Stimulated activated CD8-positive, alpha-beta memory T cell treated with anti-CD3 and anti-CD28 coated beads, Interleukin-12 subunit alpha, Interleukin-12 subunit beta, amount 100 ng/mL, for 1 hour (primary cell): ENCODE data around the gene SMARCA4.
"Not testable (repeated sequence)": the region's sequence is repeated elsewhere in the genome, so short reads cannot be mapped to it uniquely, and the experiment has no call there.

ENCODE experiments used
- DNase-seq: peaks from one replicate; pipeline ENCODE4 v3.0.0-alpha.2; 2020; ENCODE audit warnings: low read depth

Gene SMARCA4

GRCh38 chr19:11098861-11099260 is 138.0 kb downstream of the SMARCA4 start:
- no peak for DNase-seq

- DNase-seq: no peak
Observed at GRCh38 chr19:11100049-11100448, 139.2 kb downstream of the SMARCA4 start.

- DNase-seq: no peak
Observed at GRCh38 chr19:11101057-11101456, 140.2 kb downstream of the SMARCA4 start.

- no peak for DNase-seq
Observed at GRCh38 chr19:11102944-11103343, 142.1 kb downstream of the SMARCA4 start.

GRCh38 chr19:11103667-11104066 is 142.8 kb downstream of the SMARCA4 start:
- DNase-seq: not testable (repeated sequence)

- no peak for DNase-seq
Observed at GRCh38 chr19:11105014-11105636, 144.3 kb downstream of the SMARCA4 start.

- no peak for DNase-seq
Observed at GRCh38 chr19:11106477-11106876, 145.6 kb downstream of the SMARCA4 start.

GRCh38 chr19:11108746-11109145 is 147.9 kb downstream of the SMARCA4 start:
- no peak for DNase-seq

GRCh38 chr19:11111117-11111770 is 150.4 kb downstream of the SMARCA4 start:
- no peak for DNase-seq

GRCh38 chr19:11111771-11112144 is 150.9 kb downstream of the SMARCA4 start:
- DNase-seq: no peak
